OCI-LY1 (cell line): ENCODE data around the gene C14orf39.

Experiments used
- EZH2 ChIP-seq: fragments of 200-600 bp; sonication (generic), shearing (Covaris generic); IDR thresholded peaks from 2 replicates; pipeline ENCODE4 v1.8.0; 2017; ENCODE audit warnings: borderline replicate concordance, mixed run types, mild to moderate bottlenecking, antibody characterized with exemption, low read length, moderate library complexity, mixed read lengths
- TF ChIP-seq, protein P1 (sequence below): fragments of 200-600 bp; sonication (generic), shearing (Covaris generic); IDR thresholded peaks from 2 replicates; pipeline ENCODE4 v1.5.1; 2017; ENCODE audit warnings: mild to moderate bottlenecking, antibody characterized with exemption, low read length, moderate library complexity, mixed read lengths

DNA sequence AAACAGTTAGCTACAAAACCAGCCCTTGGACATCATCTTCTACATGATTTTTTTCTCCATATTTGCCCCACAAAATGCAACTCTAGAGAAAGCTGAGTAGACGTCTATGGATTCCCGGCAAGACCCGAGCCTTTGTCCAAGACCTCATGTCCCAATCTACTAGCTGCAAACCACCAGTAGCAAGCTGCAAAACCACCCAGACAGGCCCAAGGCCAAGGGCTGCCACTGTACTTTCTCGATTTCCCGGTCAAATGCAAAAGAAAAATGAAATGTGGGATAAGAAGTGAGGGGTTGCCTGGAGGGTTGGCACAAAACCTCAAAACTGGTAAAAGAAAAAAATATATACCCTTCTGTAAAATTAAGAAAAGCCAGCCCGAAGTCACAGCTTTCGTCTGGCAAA is 20.1 kb upstream of the C14orf39 start:
- TF ChIP-seq, protein P1, sequence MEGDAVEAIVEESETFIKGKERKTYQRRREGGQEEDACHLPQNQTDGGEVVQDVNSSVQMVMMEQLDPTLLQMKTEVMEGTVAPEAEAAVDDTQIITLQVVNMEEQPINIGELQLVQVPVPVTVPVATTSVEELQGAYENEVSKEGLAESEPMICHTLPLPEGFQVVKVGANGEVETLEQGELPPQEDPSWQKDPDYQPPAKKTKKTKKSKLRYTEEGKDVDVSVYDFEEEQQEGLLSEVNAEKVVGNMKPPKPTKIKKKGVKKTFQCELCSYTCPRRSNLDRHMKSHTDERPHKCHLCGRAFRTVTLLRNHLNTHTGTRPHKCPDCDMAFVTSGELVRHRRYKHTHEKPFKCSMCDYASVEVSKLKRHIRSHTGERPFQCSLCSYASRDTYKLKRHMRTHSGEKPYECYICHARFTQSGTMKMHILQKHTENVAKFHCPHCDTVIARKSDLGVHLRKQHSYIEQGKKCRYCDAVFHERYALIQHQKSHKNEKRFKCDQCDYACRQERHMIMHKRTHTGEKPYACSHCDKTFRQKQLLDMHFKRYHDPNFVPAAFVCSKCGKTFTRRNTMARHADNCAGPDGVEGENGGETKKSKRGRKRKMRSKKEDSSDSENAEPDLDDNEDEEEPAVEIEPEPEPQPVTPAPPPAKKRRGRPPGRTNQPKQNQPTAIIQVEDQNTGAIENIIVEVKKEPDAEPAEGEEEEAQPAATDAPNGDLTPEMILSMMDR, result no peak
- TF ChIP-seq EZH2, result no peak
